GM23338 (cell line): ENCODE measurements around the gene MIER2. TPM values are rescaled to one million over a fixed set of nuclear protein-coding genes. Genes with fewer than 3 reads are reported as not detected.

Experiments
- ATAC-seq: fragments of 200-7000 bp; cut with Tn5 transposase; 3 replicates; pipeline ENCODE4 v1.9.1; 2020
- DNase-seq: peaks from one replicate; pipeline ENCODE4 v3.0.0-alpha.2; 2015; ENCODE audit warnings: low spot score
- H2AFZ ChIP-seq: fragments of 200-600 bp; sonication (generic); 2 replicates; pipeline ENCODE4 v1.8.0; 2016; ENCODE audit warnings: antibody characterized with exemption, mild to moderate bottlenecking, moderate library complexity
- H3F3A ChIP-seq: fragments of 200-600 bp; sonication (generic); replicated peaks from 2 replicates; pipeline ENCODE4 v1.8.0; 2017; ENCODE audit warnings: antibody characterized with exemption, mixed run types, low read depth
- H3K27ac ChIP-seq: fragments of 200-600 bp; sonication (generic); 2 replicates; pipeline ENCODE4 v1.6.1; 2016; ENCODE audit warnings: low read depth
- H3K27me3 ChIP-seq: fragments of 200-600 bp; sonication (generic); 2 replicates; pipeline ENCODE4 v1.8.0; 2016; ENCODE audit warnings: mild to moderate bottlenecking, mixed run types, moderate library complexity; ENCODE audit not compliant: insufficient read depth
- H3K36me3 ChIP-seq: fragments of 200-600 bp; sonication (generic); 2 replicates; pipeline ENCODE4 v1.8.0; 2016; ENCODE audit warnings: mild to moderate bottlenecking; ENCODE audit not compliant: insufficient read depth
- H3K4me1 ChIP-seq: fragments of 200-600 bp; sonication (generic); 2 replicates; pipeline ENCODE4 v1.8.0; 2016; ENCODE audit warnings: mild to moderate bottlenecking, moderate library complexity; ENCODE audit not compliant: insufficient read depth
- H3K4me2 ChIP-seq: fragments of 200-600 bp; sonication (generic); 2 replicates; pipeline ENCODE4 v1.7.1; 2017; ENCODE audit warnings: mixed run types
- H3K4me3 ChIP-seq: fragments of 200-600 bp; sonication (generic); 2 replicates; pipeline ENCODE4 v1.6.1; 2016; ENCODE audit warnings: mixed run types
- H3K79me2 ChIP-seq: fragments of 200-600 bp; sonication (generic); replicated peaks from 2 replicates; pipeline ENCODE4 v1.8.0; 2017; ENCODE audit warnings: mild to moderate bottlenecking; ENCODE audit not compliant: insufficient read depth
- H3K9me2 ChIP-seq: fragments of 200-600 bp; sonication (generic); 2 replicates; pipeline ENCODE4 v1.8.0; 2017; ENCODE audit not compliant: insufficient read depth
- H4K20me1 ChIP-seq: fragments of 200-600 bp; sonication (generic); replicated peaks from 2 replicates; pipeline ENCODE4 v1.8.0; 2017; ENCODE audit warnings: mild to moderate bottlenecking; ENCODE audit not compliant: insufficient read depth
- H3K27ac Mint-ChIP-seq: 2 replicates; pipeline ENCODE4 v1.8.0; 2020; ENCODE audit warnings: inconsistent platforms, mild to moderate bottlenecking, moderate library complexity, mixed read lengths
- H3K27me3 Mint-ChIP-seq: 3 replicates; pipeline ENCODE4 v1.8.0; 2022; ENCODE audit warnings: low read depth, mild to moderate bottlenecking, moderate library complexity, mixed read lengths, inconsistent platforms; ENCODE audit not compliant: insufficient read depth, poor library complexity
- H3K36me3 Mint-ChIP-seq: 3 replicates; pipeline ENCODE4 v1.8.0; 2021; ENCODE audit warnings: low read depth, mild to moderate bottlenecking, inconsistent platforms, moderate library complexity, mixed read lengths
- H3K4me1 Mint-ChIP-seq: 3 replicates; pipeline ENCODE4 v1.8.0; 2020; ENCODE audit warnings: mild to moderate bottlenecking, inconsistent platforms, mixed read lengths
- H3K4me3 Mint-ChIP-seq: 3 replicates; pipeline ENCODE4 v1.8.0; 2021; ENCODE audit warnings: moderate library complexity, mild to moderate bottlenecking, inconsistent platforms, mixed read lengths
- H3K9me3 Mint-ChIP-seq: 3 replicates; pipeline ENCODE4 v1.8.0; 2020; ENCODE audit warnings: moderate library complexity, mild to moderate bottlenecking, inconsistent platforms, mixed read lengths
- CREB1 ChIP-seq: fragments of 250-450 bp; sonication (Bioruptor Pico); IDR thresholded peaks from 2 replicates; pipeline ENCODE4 v1.5.0; 2020; ENCODE audit warnings: low read depth, mild to moderate bottlenecking, moderate library complexity
- CTCF ChIP-seq, 2 experiments: fragments of 200-600 bp in 1 of 2; sonication (generic) in 1 of 2; conservative IDR thresholded peaks; 2 replicates each; pipeline versions ENCODE4 v1.5.1 to v1.6.1; 2016 to 2017; ENCODE audit warnings: antibody characterized with exemption in 2 of 2, low read depth in 2 of 2, mild to moderate bottlenecking in 2 of 2, moderate library complexity in 1 of 2
- ETS1 ChIP-seq: IDR thresholded peaks from 2 replicates; pipeline ENCODE4 v1.6.1; 2016; ENCODE audit warnings: antibody characterized with exemption
- EZH2 ChIP-seq: fragments of 200-600 bp; sonication (generic); IDR thresholded peaks from one replicate; pipeline ENCODE4 v1.8.0; 2017; ENCODE audit warnings: antibody characterized with exemption, mild to moderate bottlenecking, low read depth; ENCODE audit not compliant: unreplicated experiment
- JUNB ChIP-seq: IDR thresholded peaks from one replicate; pipeline ENCODE4 v1.6.1; 2016; ENCODE audit warnings: antibody characterized with exemption; ENCODE audit not compliant: unreplicated experiment
- NANOG ChIP-seq: IDR thresholded peaks from 2 replicates; pipeline ENCODE4 v1.6.1; 2016; ENCODE audit warnings: antibody characterized with exemption, borderline replicate concordance
- POLR2AphosphoS5 ChIP-seq: IDR thresholded peaks from 2 replicates; pipeline ENCODE4 v1.6.1; 2016; ENCODE audit warnings: antibody characterized with exemption, low read depth
- STAT1 ChIP-seq: IDR thresholded peaks from one replicate; pipeline ENCODE4 v1.6.1; 2016; ENCODE audit warnings: antibody characterized with exemption; ENCODE audit not compliant: unreplicated experiment
- ZNF331 ChIP-seq: fragments of 250-450 bp; sonication (Bioruptor Pico); IDR thresholded peaks from 2 replicates; pipeline ENCODE4 v1.5.0; 2020; ENCODE audit warnings: low read depth, mild to moderate bottlenecking, moderate library complexity
- polyA plus RNA-seq: library from polyadenylated mRNA; unstranded; fragments of >200 nt; fragmentation: Nextera tagmentation; extraction: Ambion mirVana; gene quantifications from 2 replicates; pipeline ENCODE4 v1.2.1, GENCODE V29; 2016
- total RNA-seq: library from RNA; depleted of rRNA; stranded (reverse); fragments of >200 nt; shearing (Covaris generic); gene quantifications from 2 replicates; pipeline ENCODE4 v1.2.3, GENCODE V29; 2014
- TF ChIP-seq, protein P1 (sequence below): IDR thresholded peaks from one replicate; pipeline ENCODE4 v1.6.1; 2018; ENCODE audit warnings: antibody characterized with exemption; ENCODE audit not compliant: unreplicated experiment

The MIER2 gene
- total and polyA plus RNA-seq, 2 experiments from 2014 or later, result 30.2 to 37.9 TPM

DNA sequence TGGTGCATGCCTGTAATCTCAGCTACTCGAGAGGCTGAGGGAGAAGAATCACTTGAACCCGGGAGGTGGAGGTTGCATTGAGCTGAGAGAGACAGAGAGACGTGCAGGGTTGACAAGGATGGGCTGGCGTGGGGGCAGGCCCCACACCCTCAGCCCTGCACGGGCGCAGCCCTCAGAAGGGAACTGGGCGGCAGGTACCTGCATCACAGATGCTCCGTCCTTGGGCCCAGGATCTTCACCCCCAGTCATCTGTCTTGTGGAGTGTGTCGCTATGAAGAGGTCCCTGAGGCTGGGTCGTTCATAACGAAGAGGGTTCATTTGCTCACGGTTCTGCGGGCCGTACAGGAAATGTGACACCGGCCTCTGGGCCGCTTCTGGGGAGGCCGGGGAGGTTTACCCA is 44.1 kb upstream of the MIER2 start (continued):
- TF ChIP-seq, protein P1, sequence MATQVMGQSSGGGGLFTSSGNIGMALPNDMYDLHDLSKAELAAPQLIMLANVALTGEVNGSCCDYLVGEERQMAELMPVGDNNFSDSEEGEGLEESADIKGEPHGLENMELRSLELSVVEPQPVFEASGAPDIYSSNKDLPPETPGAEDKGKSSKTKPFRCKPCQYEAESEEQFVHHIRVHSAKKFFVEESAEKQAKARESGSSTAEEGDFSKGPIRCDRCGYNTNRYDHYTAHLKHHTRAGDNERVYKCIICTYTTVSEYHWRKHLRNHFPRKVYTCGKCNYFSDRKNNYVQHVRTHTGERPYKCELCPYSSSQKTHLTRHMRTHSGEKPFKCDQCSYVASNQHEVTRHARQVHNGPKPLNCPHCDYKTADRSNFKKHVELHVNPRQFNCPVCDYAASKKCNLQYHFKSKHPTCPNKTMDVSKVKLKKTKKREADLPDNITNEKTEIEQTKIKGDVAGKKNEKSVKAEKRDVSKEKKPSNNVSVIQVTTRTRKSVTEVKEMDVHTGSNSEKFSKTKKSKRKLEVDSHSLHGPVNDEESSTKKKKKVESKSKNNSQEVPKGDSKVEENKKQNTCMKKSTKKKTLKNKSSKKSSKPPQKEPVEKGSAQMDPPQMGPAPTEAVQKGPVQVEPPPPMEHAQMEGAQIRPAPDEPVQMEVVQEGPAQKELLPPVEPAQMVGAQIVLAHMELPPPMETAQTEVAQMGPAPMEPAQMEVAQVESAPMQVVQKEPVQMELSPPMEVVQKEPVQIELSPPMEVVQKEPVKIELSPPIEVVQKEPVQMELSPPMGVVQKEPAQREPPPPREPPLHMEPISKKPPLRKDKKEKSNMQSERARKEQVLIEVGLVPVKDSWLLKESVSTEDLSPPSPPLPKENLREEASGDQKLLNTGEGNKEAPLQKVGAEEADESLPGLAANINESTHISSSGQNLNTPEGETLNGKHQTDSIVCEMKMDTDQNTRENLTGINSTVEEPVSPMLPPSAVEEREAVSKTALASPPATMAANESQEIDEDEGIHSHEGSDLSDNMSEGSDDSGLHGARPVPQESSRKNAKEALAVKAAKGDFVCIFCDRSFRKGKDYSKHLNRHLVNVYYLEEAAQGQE, result no peak
- TF ChIP-seq NANOG (no peak), EZH2 (no peak), CREB1 (CRISPR knock-in tag) (no peak), ETS1 (no peak)

DNA sequence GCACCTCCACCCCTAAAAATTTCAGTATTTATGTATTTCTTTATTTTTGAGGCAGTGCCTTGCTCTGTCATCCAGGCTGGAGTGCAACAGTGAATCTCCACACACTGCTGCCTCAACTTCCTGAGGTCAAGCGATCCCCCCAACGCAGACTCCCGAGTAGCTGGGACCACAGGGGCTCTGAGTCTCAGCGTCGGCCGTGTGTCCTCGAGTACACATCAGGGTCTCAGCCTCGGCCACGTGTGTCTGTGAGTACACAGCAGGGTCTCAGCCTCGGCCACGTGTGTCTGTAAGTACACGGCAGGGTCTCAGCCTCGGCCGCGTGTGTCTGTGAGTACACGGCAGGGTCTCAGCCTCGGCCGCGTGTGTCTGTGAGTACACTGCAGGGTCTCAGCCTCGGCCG is 43.2 kb upstream of the MIER2 start:
- H3K4me1 ChIP-seq, result peaks cover 16% of the 10 kb centered on the region; the same call in 1 of the 2 replicates
- H3K9me2 ChIP-seq, result no peaks in the 10 kb centered on the region
- no peak for ATAC-seq
- Mint-ChIP-seq H3K9me3 (peaks cover 23% of the 10 kb centered on the region), H3K36me3 (peaks cover 3% of the 10 kb centered on the region; the same call in 1 of the 3 replicates), H3K27ac (no peak overlapping the region), H3K4me3 (no peak overlapping the region), H3K27me3 (peaks cover 24% of the 10 kb centered on the region), H3K4me1 (peaks cover 23% of the 10 kb centered on the region)
- H3F3A ChIP-seq, result no peaks in the 10 kb centered on the region
- no peaks in the 10 kb centered on the region for H3K36me3 ChIP-seq
- no peaks in the 10 kb centered on the region for H4K20me1 ChIP-seq
- no peak overlapping the region for H2AFZ ChIP-seq
- no peak overlapping the region for H3K4me2 ChIP-seq
- DNase-seq, result no peak
- no peak overlapping the region for H3K27ac ChIP-seq
- no peak overlapping the region for H3K4me3 ChIP-seq
- H3K79me2 ChIP-seq, result no peaks in the 10 kb centered on the region
- H3K27me3 ChIP-seq, result no peaks in the 10 kb centered on the region
- TF ChIP-seq JUNB (no peak), CTCF (conservative IDR thresholded peaks at IDR 0.05; ENCODE audit: low read depth in 2 of 2) (no peak), POLR2AphosphoS5 (no peak), STAT1 (no peak), EZH2 (no peak), ZNF331 (CRISPR knock-in tag) (no peak)
- TF ChIP-seq, protein P1, result no peak
